GM19035 (cell line): ENCODE data around the gene CEP85L.

Experiments
- ATAC-seq: cut with Tn5 transposase; IDR thresholded peaks from one replicate; pipeline ENCODE4 v1.9.1; 2021; ENCODE audit not compliant: unreplicated experiment

Gene CEP85L

GRCh38 chr6:118502169-118502568, 149.2 kb downstream of the CEP85L start:
- ATAC-seq: no peak

GRCh38 chr6:118501765-118502164, 149.6 kb downstream of the CEP85L start:
- ATAC-seq: no peak

GRCh38 chr6:118501099-118501498, 150.3 kb downstream of the CEP85L start:
- ATAC-seq: no peak

- no peak for ATAC-seq
Measured at GRCh38 chr6:118500130-118501015, 151.0 kb downstream of the CEP85L start.

GRCh38 chr6:118495485-118496280, 155.7 kb downstream of the CEP85L start:
- no peak for ATAC-seq

GRCh38 chr6:118494091-118494490, 157.3 kb downstream of the CEP85L start:
- ATAC-seq: no peak

- ATAC-seq: no peak
Measured at GRCh38 chr6:118489990-118490389, 161.4 kb downstream of the CEP85L start.

- no peak for ATAC-seq
Measured at GRCh38 chr6:118488631-118489030, 162.8 kb downstream of the CEP85L start.

GRCh38 chr6:118485601-118486550, 165.5 kb downstream of the CEP85L start:
- ATAC-seq: peak; percentile 91

- no peak for ATAC-seq
Measured at GRCh38 chr6:118476551-118476950, 174.8 kb downstream of the CEP85L start.

- no peak for ATAC-seq
Measured at GRCh38 chr6:118473266-118473665, 178.1 kb downstream of the CEP85L start.

GRCh38 chr6:118469468-118469867, 181.9 kb downstream of the CEP85L start:
- ATAC-seq: no peak

- ATAC-seq: no peak
Measured at GRCh38 chr6:118468682-118469465, 182.5 kb downstream of the CEP85L start.

GRCh38 chr6:118467181-118467580, 184.2 kb downstream of the CEP85L start:
- no peak for ATAC-seq

- no peak for ATAC-seq
Measured at GRCh38 chr6:118464620-118465019, 186.8 kb downstream of the CEP85L start.

- no peak for ATAC-seq
Measured at GRCh38 chr6:118460958-118461470, 190.4 kb downstream of the CEP85L start.

- no peak for ATAC-seq
Measured at GRCh38 chr6:118456982-118457381, 194.4 kb downstream of the CEP85L start.

- ATAC-seq: no peak
Measured at GRCh38 chr6:118451839-118452238, 199.6 kb downstream of the CEP85L start.

- no peak for ATAC-seq
Measured at GRCh38 chr6:118444796-118445195, 206.6 kb downstream of the CEP85L start.

- no peak for ATAC-seq
Measured at GRCh38 chr6:118436482-118436881, 214.9 kb downstream of the CEP85L start.
